HG03571 (cell line): ENCODE results near the gene APOD.
"Not testable (repeated sequence)": the region's sequence is repeated elsewhere in the genome, so short reads cannot be mapped to it uniquely, and the experiment has no call there.

ENCODE experiments used
- ATAC-seq: cut with Tn5 transposase; IDR thresholded peaks from one replicate; pipeline ENCODE4 v1.9.1; 2021; ENCODE audit not compliant: unreplicated experiment

Gene APOD

GRCh38 chr3:195583831-195584542, at the start of gene APOD:
TSS of gene APOD (minus strand) at chr3:195583940. CDS start at chr3:195579461, 4,479 bp downstream.
- ATAC-seq = no peak

- not testable (repeated sequence) for ATAC-seq
Measured at GRCh38 chr3:195633351-195633750, 49.6 kb upstream of the APOD start.

GRCh38 chr3:195632501-195633185, 48.9 kb upstream of the APOD start:
- ATAC-seq = not testable (repeated sequence)

- not testable (repeated sequence) for ATAC-seq
Measured at GRCh38 chr3:195632046-195632445, 48.3 kb upstream of the APOD start.

- not testable (repeated sequence) for ATAC-seq
Measured at GRCh38 chr3:195630938-195631495, 47.3 kb upstream of the APOD start.

GRCh38 chr3:195630086-195630917, 46.6 kb upstream of the APOD start:
- ATAC-seq = not testable (repeated sequence)

GRCh38 chr3:195629682-195630081, 45.9 kb upstream of the APOD start:
- ATAC-seq = not testable (repeated sequence)

- ATAC-seq = not testable (repeated sequence)
Measured at GRCh38 chr3:195628386-195628920, 44.7 kb upstream of the APOD start.

- not testable (repeated sequence) for ATAC-seq
Measured at GRCh38 chr3:195627515-195628385, 44.0 kb upstream of the APOD start.

- ATAC-seq = peak; percentile 79
Measured at GRCh38 chr3:195624603-195625560, 41.1 kb upstream of the APOD start.

GRCh38 chr3:195624171-195624570, 40.4 kb upstream of the APOD start:
- ATAC-seq = peak; percentile 10

- not testable (repeated sequence) for ATAC-seq
Measured at GRCh38 chr3:195623217-195623965, 39.7 kb upstream of the APOD start.

- not testable (repeated sequence) for ATAC-seq
Measured at GRCh38 chr3:195622523-195623170, 38.9 kb upstream of the APOD start.

- ATAC-seq = not testable (repeated sequence)
Measured at GRCh38 chr3:195622012-195622411, 38.3 kb upstream of the APOD start.

GRCh38 chr3:195621095-195621494, 37.4 kb upstream of the APOD start:
- ATAC-seq = not testable (repeated sequence)

- ATAC-seq = not testable (repeated sequence)
Measured at GRCh38 chr3:195620476-195620875, 36.7 kb upstream of the APOD start.

GRCh38 chr3:195619591-195620369, 36.0 kb upstream of the APOD start:
- ATAC-seq = not testable (repeated sequence)
